ENCODE measurements around the gene YPEL2.
"Not testable (repeated sequence)": the region's sequence is repeated elsewhere in the genome, so short reads cannot be mapped to it uniquely, and the experiment has no call there.

YPEL2 gene

DNA sequence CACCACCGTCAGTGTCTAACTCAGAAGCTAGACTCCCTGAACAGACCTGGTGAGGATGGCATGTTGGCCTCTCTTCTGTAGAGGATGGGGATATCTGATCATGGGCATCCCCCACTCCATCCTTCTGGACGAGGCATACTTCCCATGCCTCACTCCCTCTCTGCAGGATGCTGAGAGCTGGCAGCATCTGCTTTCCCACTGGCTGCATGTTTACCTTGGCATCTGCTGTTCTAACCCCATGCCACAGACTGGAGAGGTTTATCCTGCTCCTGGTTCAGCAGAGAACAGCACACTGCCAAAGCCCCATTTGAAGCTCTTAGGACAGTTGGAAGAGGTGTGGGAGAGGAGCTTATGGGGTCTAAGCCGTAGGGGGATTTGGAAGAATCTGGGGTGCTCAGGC lies 46.0 kb downstream of the YPEL2 start:
- DNase-seq (ENCODE audit: low read depth in 2 of 2) = no peak

DNA sequence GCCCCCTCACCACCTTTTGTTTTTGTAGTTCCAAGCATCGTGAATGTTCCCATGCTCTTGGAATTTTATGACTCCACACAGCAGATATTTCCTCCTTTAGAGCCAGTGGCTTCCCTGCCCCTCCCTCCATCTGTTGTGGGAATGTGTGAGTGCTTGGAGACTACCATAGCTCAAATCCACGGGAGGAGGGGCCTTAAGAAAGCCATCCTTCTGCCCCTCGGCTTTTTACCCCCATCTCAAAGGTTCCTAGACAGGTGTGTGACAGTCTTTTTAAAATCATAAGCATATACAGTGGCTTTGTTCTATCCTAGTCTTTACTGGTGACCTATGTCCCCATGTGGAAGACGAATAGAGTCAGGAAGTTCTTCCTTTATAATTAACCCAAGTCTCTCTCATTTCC lies 47.2 kb downstream of the YPEL2 start:
- DNase-seq (ENCODE audit: low read depth in 2 of 2) = no peak

DNA sequence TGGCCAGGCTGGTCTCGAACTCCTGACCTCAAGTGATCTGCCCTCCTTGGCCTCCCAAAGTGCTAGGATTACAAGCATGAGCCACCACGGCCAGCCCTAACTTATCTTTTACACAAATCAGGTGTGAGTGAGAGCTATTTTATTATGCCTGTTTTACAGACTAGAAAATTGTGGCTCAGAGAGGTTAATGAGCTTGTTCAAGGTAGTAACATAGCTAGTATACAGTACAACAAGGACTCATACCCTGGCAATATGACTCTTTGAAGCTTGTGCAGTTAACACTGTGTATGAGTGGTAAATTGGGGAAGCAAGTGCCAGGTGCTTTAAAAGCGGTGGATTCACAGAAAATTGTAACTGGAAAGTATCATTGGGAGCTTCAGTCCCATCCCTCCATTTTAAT lies 49.0 kb downstream of the YPEL2 start:
- DNase-seq (ENCODE audit: low read depth in 2 of 2) = no peak

DNA sequence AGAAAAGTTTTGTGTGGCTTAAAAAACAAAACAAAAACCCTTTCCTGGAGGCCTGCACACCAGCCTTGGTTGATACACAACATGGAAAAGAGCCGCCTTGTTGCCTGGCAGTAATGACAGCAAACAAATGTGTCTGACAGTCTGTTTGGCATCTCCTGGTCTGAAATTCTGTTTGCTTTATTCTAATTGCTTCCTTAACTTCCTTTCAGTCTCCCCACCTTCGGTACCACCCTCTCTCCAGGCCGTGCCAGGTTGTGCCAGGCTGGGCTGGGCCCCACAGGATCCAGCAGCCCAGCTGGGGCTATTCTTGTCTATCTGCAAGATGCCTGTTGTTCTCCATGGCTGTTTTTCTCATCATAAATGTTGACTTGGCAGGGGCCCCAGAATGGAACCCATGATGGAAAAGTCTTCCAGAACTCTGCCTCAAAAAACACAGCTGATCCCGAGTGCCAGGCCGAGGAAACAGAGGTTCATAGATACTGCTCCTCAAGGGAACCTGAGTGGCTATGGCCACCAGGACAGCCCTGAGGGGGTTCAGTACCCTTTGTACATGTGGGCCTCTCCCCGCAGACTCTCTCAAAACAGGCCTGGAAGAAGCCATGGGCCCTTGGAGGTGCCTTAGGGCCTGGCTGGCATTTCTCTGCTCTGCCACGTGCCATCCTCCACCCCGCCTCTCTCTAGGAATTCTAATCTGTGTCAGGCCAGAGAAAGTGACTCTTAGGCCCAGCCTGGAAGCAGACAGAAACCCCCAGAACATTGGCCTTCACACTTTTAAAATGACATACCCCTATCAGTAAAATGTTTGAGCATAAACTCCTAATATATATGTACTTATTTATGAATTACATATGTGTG lies 50.5 kb downstream of the YPEL2 start:
- no peak for DNase-seq (ENCODE audit: low read depth in 2 of 2)

DNA sequence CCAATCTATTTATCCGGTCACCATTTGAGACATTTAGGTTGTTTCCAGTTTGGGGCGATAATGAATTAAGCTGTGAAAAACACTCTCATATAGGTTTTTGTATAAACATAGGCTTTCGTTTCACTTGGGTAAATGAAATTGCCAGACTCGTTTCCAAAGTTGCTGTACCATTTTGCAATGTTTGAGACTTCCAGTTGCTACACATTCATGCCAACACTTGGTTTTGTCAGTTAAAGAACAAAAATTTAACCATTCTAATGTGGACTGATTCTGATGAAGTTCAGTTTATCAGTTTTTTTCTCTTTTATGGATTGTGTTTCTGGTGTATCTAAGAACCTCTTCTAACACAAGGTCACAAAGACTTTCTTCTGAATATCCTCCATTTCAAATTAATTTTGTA lies 52.4 kb downstream of the YPEL2 start:
- no peak for DNase-seq (ENCODE audit: low read depth in 2 of 2)

DNA sequence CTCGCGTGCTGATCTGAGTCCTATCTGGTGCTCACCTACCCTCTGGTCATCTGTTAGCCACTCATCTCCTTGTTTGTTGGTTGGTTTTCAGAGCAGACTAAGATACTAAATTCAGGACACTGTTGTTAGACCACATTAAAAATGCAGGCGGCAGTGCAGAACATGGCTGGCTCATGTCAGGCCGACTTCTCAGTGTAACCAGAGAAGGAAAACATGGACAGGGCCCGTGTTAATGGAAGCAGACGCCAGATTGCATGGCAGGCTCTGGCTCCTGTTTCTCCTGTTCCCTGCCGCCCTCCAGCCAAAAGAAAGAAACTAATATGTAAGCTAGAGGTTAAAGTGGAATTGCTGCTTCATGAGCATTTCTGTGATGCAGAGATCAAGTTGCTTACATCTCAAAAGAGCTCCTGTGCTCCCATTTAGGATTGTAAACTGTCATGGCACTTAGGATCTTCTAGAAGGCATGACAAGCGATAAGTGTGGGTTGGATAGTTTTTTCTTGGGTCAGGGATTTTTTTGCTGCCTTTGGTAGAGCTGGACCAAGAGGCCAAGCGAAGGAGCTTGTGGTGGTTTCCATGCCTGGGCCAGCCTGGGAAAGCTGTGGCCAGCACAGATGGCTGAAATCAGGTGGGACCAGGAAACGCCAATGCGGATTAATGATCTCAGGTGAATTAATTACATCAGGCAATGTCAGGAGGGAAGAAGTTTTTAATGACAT lies 56.1 kb downstream of the YPEL2 start:
- no peak for DNase-seq (ENCODE audit: low read depth in 2 of 2)

DNA sequence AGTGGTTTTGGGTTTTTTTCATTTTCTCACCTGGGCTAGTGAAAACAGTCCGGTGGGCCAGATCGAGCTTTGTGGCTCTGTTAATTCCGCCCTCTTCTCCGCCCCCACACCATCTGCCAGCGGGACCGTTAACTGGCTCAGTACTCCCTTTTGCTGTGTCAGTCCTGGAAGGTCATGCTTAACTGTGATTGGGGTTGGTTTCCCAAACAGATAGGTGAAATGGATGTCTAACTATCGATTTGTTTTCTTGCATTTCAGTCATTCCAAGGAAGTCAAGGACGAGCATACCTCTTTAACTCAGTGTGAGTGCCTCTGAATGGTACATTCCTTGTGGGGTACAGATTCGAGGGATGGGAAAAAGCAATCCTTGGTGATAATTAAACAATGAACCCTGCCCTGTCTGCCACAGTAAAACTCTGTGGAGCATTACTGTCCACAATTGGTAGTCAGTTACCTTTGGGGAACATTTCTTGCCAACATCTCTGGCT lies 56.7 kb downstream of the YPEL2 start:
- DNase-seq (ENCODE audit: low read depth in 2 of 2) = no peak

DNA sequence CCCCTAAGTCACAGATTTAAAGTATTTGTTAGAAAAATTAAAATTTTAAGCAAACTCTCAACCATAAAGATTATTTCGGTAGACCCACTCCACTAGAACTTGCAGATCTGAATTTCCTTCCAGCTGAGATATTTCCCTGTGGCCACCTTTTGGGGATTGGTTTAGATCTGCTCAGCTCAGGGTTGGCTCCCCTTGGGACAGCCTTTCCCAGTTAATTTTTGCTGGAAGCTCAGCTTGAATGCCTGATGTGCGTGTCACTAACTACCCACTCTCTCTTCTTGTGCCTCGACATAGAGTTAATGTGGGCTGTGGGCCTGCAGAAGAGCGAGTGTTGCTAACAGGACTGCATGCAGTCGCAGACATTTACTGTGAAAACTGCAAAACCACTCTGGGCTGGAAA lies 57.6 kb downstream of the YPEL2 start:
- DNase-seq (ENCODE audit: low read depth in 2 of 2) = no peak

DNA sequence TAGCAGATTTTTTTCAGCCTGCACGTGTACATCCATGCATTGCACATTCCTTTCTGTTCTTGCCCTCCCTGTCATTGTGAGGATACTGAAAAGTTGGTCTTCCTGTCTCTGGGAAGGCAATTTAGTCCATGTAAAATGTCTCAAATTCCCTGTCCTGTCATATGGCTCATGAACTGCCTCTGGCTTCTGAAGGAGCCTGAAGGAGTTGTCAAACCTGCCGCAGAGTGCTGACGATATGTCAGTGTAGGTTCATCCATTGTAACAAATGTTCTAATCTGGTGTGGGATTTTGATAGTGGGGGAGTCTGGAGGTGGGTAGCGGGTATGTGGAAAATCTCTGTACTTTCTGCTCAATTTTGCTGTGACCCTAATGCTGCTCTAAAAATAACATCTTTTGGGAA lies 59.6 kb downstream of the YPEL2 start:
- no peak for DNase-seq (ENCODE audit: low read depth in 2 of 2)

DNA sequence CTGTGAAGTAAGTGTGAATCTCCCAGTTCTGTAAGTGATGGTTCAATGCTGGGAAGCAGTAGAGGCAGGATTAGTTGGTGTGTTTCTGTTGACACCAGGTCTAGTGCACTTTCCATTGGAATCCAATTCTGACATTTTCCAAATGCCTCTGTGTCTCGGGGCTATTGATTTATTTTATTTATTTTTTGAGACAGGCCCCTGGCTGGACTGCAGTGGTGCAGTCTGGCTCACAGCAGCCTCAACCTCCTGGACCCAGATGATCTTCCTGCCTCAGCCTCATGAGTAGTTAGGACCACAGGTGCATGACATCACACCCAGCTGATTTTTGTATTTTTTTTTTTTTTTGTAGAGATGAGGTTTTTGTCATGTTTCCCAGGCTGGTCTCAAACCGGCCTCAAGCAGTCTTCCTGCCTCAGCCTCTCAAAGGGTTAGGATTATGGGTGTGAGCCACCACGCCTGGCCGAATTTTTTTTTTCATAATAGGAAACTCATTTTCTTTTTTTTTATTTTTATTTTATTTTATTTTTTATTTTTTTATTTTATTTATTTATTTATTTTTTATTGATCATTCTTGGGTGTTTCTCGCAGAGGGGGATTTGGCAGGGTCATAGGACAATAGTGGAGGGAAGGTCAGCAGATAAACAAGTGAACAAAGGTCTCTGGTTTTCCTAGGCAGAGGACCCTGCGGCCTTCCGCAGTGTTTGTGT lies 61.7 kb downstream of the YPEL2 start:
- DNase-seq (ENCODE audit: low read depth in 2 of 2) = no peak

DNA sequence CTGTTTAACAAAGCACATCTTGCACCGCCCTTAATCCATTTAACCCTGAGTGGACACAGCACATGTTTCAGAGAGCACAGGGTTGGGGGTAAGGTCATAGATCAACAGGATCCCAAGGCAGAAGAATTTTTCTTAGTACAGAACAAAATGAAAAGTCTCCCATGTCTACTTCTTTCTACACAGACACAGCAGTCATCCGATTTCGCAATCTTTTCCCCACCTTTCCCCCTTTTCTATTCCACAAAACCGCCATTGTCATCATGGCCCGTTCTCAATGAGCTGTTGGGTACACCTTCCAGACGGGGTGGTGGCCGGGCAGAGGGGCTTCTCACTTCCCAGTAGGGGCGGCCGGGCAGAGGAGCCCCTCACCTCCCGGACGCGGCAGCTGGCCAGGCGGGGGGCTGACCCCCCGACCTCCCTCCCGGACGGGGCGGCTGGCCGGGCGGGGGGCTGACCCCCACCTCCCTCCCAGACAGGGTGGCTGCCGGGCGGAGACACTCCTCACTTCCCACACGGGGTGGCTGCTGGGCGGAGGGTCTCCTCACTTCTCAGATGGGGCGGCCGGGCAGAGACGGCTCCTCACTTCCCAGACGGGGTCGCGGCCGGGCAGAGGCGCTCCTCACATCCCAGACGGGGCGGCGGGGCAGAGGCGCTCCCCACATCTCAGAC lies 62.4 kb downstream of the YPEL2 start:
- not testable (repeated sequence) for DNase-seq (ENCODE audit: low read depth in 2 of 2)

DNA sequence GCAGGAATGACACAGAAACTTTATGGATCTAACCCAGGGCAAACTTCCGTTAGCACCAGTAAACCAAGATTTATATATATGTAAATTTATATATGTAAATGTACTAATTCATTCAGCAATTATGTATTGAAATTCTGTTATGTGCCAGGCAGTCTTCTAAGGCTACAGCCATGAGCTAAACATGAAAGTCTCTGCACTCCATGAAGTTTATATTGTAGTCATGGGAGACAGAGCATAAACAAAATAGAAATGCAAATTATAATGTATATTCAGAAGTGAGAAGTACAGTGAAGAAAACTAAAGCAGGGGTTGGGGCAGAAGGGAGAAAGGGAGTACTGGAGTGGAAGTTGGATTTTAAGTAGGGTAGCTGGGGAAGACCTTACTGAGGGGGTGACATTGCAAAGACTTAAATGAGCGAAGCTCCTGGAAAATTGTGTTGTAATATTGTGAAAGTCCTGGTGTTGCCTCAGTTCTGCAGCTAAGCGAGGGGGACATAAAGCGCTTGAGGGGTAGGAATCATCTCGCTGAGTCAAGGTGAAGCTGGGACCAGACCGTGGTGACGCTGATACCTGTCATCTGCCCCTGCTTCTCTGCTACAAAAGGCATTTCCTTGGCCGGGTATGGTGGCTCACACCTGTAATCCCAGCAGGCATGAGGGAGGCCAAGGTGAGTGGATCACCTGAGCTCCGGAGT lies 64.8 kb downstream of the YPEL2 start:
- DNase-seq (ENCODE audit: low read depth in 2 of 2) = no peak

DNA sequence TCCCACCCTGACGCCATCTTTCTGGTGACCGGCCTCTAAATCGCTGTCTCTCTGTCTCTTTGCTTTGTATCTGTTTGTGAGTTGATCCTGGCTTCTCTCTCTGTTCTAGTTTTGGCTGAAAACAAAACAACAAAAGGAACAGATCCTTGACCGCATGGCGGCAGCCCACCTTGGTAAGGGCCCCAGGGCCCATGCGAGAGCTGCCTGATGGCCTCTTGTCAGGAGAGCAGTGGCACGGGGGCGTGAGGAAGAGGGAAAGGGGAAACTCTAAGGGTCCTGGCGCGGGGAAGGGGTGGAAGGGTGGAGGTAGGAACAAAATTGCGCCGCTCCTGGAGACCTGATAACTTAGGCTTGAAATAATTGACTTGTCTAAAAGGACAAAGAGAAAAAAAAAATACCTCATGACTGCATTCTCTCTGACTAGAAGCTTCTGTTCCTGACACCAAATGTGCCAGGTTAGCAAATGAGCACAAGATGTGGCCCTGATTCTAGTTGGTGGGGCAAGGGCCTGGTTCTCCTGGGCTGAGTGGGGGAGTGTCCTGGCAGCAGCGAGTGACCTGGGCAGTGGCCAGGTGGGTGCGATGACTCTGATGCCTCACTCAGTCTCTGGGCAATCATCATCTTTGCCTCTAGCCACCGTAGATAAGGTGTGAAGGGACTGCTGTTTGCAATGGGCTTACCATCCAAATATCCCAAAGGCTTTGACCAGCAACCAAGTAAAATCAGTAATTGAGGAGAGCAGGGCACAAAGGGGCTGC lies 66.0 kb downstream of the YPEL2 start:
- DNase-seq (ENCODE audit: low read depth in 2 of 2) = no peak

DNA sequence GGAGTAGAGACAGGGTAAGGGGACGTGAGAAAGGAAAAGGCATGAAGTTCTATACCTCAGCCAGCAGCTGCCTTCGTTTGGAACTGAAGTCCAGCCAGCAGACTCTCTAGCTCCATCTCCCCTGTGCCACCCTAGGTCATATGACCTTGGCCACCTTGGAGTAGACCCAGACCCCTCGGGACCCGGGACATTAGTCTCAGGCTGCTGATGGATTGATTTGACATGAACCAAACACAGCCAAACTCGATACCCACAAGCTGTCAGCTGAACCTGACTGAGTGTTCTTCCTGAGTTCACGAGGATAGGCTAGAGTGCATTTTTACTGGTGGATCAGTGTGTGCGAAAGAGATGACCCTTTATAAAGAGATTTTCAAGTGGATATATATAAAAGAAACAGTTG lies 68.5 kb downstream of the YPEL2 start:
- no peak for DNase-seq (ENCODE audit: low read depth in 2 of 2)

DNA sequence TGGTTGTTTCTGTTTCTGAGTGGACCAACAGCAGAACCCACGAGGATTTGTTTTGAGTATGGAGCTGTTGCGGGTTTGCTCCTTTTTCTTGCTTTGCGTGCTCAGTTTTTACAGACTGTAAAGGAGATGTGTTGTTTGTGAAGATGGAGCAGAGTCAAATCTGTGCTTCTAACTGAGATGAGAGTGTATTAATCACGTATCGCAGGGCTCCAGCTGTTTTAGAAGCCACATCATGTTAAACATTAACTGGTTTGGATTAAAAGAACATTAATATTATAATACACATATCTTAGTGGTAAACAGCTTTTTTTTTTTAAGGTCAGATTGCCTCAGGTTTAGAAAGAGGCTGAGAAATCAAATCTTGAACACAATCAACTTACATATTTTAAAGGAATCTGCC lies 69.4 kb downstream of the YPEL2 start:
- DNase-seq (ENCODE audit: low read depth in 2 of 2) = no peak

DNA sequence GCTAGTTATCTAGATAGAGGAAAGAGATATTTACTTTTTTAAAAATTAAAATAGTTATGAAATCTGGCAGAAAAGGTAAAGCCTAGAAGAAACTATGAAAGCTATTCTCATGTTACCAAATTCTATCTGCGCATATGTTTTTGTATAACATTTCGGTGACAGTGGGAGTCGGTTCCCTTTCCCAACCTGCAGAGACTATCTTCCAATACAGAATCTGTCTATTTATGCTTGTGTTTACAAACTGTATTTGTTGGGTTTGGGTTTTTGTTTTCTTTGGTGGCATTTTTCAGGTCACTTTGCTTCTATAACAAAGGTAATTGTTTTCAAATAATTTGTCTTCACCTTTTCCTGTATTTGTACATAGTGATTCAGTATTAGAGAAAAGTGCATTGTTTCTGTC lies 69.8 kb downstream of the YPEL2 start:
- DNase-seq (ENCODE audit: low read depth in 2 of 2) = no peak

DNA sequence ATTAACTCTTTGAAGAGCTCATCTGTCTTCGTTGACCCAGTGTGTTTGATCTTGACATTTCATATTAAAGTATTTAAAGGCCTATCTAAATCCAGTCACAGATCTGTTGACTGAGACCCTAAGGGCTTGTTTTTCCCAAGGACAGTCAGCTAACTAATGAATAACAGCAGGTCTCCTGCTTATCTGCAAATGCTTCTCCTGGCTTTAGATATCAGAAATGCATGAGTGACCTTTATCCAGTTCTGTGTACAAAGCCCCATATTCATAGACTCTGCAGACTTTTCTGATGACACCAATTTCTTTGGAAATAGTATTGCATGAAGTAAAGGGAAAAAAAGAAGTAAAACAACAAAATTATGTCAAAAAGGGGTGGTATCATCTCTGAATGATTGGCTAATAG lies 70.3 kb downstream of the YPEL2 start:
- DNase-seq (ENCODE audit: low read depth in 2 of 2) = no peak

DNA sequence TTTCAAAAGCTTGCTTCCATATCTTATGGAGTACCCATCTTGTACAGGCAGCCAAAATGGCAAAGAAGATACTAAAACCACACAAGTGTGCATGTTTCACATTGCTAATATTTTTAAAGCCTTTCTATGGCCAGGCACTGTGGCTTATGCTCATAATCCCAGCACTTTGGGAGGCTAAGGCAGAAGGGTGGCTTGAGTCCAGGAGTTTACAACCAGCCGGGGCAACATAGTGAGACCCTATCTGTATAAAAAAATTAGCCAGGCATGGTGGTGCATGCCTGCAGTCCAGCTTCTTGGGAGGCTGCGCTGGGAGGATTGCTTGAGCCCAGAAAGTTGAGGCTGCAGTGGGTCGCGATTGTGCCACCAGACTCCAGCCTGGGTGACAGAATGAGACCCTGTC lies 71.3 kb downstream of the YPEL2 start:
- DNase-seq (ENCODE audit: low read depth in 2 of 2) = no peak

DNA sequence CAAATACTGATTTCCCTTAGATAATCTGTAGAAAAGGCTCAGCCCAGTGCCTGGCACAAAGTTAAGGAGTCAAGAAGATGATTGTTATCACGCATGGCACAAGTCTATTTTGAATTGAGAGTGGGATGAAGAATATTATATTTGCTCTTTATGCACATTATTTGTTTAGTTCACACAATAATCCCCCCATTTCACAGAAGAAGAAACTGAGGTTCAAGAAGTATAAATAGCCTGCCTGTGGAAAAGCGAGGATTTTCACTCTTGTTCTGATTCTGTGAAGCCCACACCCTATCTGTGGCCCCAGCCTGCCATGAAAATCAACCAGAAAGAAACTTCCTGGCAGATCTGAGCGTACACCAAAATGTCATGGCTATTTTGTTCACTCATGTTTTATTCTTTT lies 73.0 kb downstream of the YPEL2 start:
- DNase-seq (ENCODE audit: low read depth in 2 of 2) = no peak

DNA sequence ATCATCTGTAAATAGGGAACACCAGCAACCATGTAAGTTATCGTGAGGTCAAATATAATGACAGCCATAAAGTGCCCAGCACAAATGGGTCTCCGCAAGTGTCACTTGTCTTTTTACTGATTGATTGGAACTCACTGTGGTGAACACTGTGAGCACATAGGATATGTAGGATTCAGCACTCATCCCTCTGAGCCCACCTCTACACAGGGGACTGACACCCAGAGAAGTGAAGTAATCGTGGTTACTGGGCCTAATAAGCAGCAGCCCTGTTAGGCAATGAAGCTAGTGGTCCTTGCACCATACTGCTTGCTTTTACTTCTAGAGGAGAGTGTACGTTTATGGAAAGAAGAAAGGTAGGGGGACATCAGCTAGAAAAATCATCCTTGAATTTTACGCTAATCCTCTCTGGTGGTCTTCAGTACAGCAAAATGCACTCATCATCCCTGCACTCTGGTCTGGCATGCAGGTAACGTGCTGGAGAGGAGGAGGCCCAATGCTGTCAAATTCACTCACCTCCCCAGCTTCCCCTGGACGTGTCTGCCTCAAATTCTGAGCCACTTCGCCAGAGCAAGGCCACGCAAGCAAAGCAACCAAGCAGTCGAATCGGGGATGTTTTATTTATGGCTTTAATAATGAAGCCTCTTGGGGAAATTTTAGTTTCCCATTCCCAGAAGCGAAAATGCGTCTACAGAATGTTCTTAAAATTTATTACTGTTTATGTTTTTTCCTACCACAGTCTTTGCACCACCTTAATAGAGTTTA lies 74.7 kb downstream of the YPEL2 start:
- DNase-seq (ENCODE audit: low read depth in 2 of 2) = no peak
